Measurements from ENCODE around the gene C4orf17. TPM values are rescaled to one million over a fixed set of nuclear protein-coding genes. Genes with fewer than 3 reads are reported as not detected.
"Not testable (repeated sequence)": the region's sequence is repeated elsewhere in the genome, so short reads cannot be mapped to it uniquely, and the experiment has no call there.

C4orf17 gene
- polyA plus RNA-seq, 1 experiment, result not detected

DNA sequence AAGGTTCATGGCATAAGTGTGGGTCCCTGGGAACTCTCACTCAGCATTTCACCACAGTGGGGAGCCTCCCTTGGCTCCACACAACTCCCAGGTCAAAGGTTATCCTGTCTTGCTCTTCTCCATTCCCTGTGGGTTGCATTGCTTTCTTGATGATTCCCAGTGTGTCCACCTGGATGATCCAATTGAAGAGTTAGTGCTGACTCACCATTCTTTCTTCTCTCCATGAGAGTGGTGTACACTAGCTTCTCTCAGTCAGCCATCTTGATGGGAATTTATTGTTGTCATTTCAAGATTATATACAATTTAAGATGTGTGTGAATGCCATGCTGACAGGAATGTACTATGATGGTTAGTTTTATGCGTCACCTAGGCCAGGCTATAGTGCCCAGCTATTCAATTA, 25.6 kb upstream of the C4orf17 start:
- no peaks in the 10 kb centered on the region for H3K27me3 ChIP-seq (ENCODE audit: control insufficient read depth, insufficient read depth, low read length)
- TF ChIP-seq, protein P1, sequence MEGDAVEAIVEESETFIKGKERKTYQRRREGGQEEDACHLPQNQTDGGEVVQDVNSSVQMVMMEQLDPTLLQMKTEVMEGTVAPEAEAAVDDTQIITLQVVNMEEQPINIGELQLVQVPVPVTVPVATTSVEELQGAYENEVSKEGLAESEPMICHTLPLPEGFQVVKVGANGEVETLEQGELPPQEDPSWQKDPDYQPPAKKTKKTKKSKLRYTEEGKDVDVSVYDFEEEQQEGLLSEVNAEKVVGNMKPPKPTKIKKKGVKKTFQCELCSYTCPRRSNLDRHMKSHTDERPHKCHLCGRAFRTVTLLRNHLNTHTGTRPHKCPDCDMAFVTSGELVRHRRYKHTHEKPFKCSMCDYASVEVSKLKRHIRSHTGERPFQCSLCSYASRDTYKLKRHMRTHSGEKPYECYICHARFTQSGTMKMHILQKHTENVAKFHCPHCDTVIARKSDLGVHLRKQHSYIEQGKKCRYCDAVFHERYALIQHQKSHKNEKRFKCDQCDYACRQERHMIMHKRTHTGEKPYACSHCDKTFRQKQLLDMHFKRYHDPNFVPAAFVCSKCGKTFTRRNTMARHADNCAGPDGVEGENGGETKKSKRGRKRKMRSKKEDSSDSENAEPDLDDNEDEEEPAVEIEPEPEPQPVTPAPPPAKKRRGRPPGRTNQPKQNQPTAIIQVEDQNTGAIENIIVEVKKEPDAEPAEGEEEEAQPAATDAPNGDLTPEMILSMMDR (IDR thresholded peaks at IDR 0.05; ENCODE audit: low read depth, low read length), result no peak
- H3K9me3 ChIP-seq (ENCODE audit: control insufficient read depth, insufficient read depth, low read length), result no peaks in the 10 kb centered on the region
- H3K27ac ChIP-seq (ENCODE audit: low read depth, low read length), result no peak overlapping the region
- ChIA-PET POLR2A (no interaction called here), CTCF (no interaction called here)
- no peak overlapping the region for H3K4me3 ChIP-seq (ENCODE audit: low read depth, low read length)
- DNase-seq (ENCODE audit: low read depth, low spot score), result no peak

DNA sequence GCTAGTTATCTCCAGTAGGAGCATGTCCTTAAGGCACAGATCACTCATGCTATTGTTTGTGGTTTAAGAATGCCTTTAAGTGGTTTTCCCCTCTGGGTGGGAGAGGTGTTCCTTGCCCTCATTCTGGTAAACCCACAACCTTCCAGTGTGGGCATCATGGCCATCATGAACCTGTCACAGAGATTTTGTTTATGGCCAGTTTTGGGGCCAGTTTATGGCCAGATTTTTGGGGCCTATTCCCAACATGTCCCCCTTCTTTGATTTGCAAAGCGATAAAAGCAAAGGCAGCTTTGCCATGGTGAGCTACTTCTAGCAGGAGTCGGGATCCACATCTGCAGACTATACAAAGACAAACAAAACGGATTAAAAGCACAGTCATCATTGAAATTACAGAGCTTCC, 24.2 kb upstream of the C4orf17 start:
- H3K4me3 ChIP-seq (ENCODE audit: low read depth, low read length); H3K27ac ChIP-seq (ENCODE audit: low read depth, low read length); DNase-seq (ENCODE audit: low read depth, low spot score); H3K27me3 ChIP-seq (ENCODE audit: control insufficient read depth, insufficient read depth, low read length); POLR2A ChIA-PET; H3K9me3 ChIP-seq (ENCODE audit: control insufficient read depth, insufficient read depth, low read length); CTCF ChIA-PET: not testable (repeated sequence)

DNA sequence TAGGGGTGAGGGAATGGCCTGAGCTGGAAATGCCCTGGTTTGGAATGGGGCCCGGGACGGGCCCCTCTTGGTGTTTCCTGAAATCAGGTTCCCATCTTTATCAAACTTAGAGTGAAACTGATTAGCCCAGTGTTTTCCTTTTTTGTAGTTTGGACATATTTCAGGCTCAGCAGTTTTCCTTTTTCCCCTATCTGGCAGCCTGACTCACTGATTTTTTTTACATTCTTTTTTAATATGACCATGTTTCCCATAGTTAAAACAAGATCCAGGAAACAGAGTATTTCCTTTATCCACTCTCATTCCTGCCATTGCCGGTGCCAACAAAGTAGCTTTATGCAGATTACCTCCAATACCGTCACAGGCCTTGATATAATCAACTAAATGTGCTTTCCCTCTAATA, 20.5 kb upstream of the C4orf17 start:
- Histone ChIP-seq H3K4me3 (ENCODE audit: low read depth, low read length) (no peak overlapping the region), H3K27me3 (ENCODE audit: control insufficient read depth, insufficient read depth, low read length) (no peaks in the 10 kb centered on the region), H3K27ac (ENCODE audit: low read depth, low read length) (no peak overlapping the region), H3K9me3 (ENCODE audit: control insufficient read depth, insufficient read depth, low read length) (no peaks in the 10 kb centered on the region; the same call in 1 of the 2 replicates)
- CTCF ChIA-PET, result no interaction called here
- POLR2A ChIA-PET, result no interaction called here
- DNase-seq (ENCODE audit: low read depth, low spot score), result no peak
- TF ChIP-seq, protein P1 (IDR thresholded peaks at IDR 0.05; ENCODE audit: low read depth, low read length), result no peak

DNA sequence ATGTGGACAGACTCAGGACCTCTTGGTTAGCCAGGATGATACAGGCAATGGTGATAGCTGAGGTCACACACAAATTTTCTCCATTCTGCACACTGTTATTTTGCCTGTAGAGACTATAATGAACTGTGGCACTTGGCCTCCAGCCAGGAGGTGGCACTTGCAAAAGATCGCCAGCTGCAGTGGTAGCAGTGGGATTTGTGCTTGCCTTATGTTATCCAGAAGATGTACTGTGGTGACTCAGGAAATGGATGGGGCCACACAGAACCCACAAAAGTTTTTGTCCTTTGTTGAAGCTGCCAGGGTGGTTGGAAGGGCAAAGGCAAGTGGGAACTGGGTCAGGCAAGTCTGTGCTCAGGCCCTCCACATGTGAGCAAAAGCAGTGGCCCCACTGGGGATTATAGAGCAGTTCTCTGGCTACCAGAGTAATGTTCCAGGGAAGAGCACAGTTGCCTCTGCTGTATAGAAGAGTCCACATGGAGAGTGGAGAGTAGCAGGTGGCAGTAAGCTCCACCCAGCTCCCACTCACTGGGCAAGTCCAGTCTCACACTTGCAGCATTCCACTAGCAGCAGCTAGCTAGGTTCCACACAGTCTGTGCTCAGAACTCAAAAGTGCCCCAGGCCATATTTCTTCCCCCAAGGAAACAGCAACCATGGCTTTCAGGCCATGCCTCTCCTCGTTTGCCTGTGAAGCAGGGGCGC, 5.9 kb upstream of the C4orf17 start:
- Histone ChIP-seq H3K9me3 (ENCODE audit: control insufficient read depth, insufficient read depth, low read length) (no peaks in the 10 kb centered on the region), H3K4me3 (ENCODE audit: low read depth, low read length) (no peak overlapping the region), H3K27me3 (ENCODE audit: control insufficient read depth, insufficient read depth, low read length) (no peaks in the 10 kb centered on the region), H3K27ac (ENCODE audit: low read depth, low read length) (no peak overlapping the region)
- TF ChIP-seq, protein P1 (IDR thresholded peaks at IDR 0.05; ENCODE audit: low read depth, low read length), result no peak
- DNase-seq (ENCODE audit: low read depth, low spot score), result no peak
- ChIA-PET CTCF (no interaction called here), POLR2A (no interaction called here)

DNA sequence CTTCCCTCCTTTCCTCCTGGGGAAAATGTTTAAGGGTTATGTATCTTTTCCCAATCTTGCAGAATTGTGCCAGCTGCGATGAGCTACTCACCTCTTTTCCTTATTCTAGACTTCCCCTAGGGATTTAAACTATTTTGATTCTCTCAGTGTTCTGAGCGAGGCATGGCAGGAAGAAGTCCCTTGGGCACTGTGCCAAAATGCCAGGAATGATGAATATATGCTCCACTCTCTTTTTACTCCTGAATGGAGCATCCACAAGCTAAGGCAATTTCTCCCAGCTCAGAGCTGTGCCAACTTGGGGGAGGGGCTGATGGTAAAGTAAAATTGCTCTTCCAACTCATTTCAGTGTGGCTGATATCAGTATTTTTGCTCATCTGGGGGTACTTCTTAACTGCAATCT, 4.0 kb upstream of the C4orf17 start:
- no peak overlapping the region for H3K27ac ChIP-seq (ENCODE audit: low read depth, low read length)
- H3K27me3 ChIP-seq (ENCODE audit: control insufficient read depth, insufficient read depth, low read length), result no peaks in the 10 kb centered on the region
- TF ChIP-seq, protein P1 (IDR thresholded peaks at IDR 0.05; ENCODE audit: low read depth, low read length), result no peak
- DNase-seq (ENCODE audit: low read depth, low spot score), result no peak
- CTCF ChIA-PET, result no interaction called here
- POLR2A ChIA-PET, result no interaction called here
- H3K4me3 ChIP-seq (ENCODE audit: low read depth, low read length), result no peak overlapping the region
- no peaks in the 10 kb centered on the region for H3K9me3 ChIP-seq (ENCODE audit: control insufficient read depth, insufficient read depth, low read length)
